Measurements from ENCODE around the gene RHOT2.

RHOT2 gene

DNA sequence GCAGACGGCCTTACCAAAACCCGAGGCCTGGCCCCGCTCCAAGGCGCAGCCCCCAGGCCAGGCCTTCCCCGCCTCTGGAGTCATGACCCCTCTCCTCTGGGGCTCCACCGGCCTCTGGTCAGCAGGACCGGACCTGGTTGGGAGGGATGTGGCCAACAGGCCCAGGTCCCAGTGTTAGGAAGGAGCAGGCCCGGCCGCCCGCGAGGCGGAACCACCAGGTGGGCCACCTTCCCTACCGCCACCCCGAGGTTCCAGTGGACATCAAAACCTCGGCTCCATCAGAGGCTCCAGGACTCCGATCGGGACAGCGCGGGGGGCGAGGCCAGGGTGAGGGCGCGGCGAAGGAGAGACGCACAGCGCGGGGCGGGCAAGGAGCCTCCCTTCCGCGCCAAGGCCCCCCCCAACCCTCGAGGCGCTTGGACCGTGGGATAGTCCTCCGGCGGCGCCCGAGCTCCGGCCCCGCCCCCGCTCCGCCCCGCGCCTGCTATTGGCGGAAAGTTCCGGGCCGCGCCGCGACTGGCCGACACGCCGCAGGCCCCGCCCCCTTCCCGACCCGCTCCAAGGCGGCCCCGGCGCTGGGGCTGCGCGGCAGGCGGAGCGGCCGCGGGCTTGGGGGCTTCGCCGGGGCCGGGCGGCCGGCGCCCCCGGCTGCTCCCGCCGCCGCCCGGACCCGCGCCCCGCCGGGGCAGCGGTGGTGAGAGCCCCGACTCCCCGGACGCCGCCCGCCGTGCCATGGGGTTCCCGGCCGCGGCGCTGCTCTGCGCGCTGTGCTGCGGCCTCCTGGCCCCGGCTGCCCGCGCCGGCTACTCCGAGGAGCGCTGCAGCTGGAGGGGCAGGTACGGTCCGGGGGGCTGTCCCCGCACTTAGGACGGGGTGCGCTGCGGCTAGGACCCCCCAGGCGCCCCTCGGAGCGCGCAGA, 46.9 kb downstream of the RHOT2 start, which contains the start of gene METRN:
TSS of gene METRN (plus strand) at position 561 of the 919 bp plus-strand sequence. CDS start at position 733, 172 bp downstream.
- H4K8ac ChIP-seq (ENCODE audit: low read depth, low read length) = peak within 1 kb of the TSS; percentile 86
- H2BK15ac ChIP-seq (ENCODE audit: low read length) = peak within 1 kb of the TSS; percentile 99
- peak within 1 kb of the TSS; percentile 100 for H3K18ac ChIP-seq (ENCODE audit: low read length)
- no CpG with 5 or more reads among the region's 108 CpGs for WGBS, 2 donors (ENCODE audit: extremely low coverage in 2 of 2, insufficient read length in 2 of 2, insufficient replicate concordance in 1 of 2)
- H3K14ac ChIP-seq (ENCODE audit: low read length) = peak within 1 kb of the TSS; percentile 71
- H2AFZ ChIP-seq (ENCODE audit: low read length) = peak within 1 kb of the TSS; percentile 90
- H2AK5ac ChIP-seq (ENCODE audit: low read depth, low read length) = peak within 1 kb of the TSS; percentile 100
- peak within 1 kb of the TSS; percentile 89 for H3K23ac ChIP-seq (ENCODE audit: low read depth, low read length, poor library complexity)
- peaks cover 0 to 7% (median 0%) of the 10 kb centered on the region in 3 experiments for H3K27me3 ChIP-seq (ENCODE audit: control insufficient read depth in 3 of 3, insufficient read depth in 3 of 3, low read depth in 1 of 3, low read length in 3 of 3)
- peak within 1 kb of the TSS; percentile 100 for H2BK120ac ChIP-seq (ENCODE audit: low read depth, low read length)
- H3K36me3 ChIP-seq (replicated peaks in 1 of 2; ENCODE audit: control insufficient read depth in 2 of 2, insufficient read depth in 2 of 2, low read length in 2 of 2) = peaks cover 11 to 28% of the 10 kb centered on the region in 2 donors
- H3K4me3 ChIP-seq (ENCODE audit: low read length in 2 of 2) = peak within 1 kb of the TSS; percentile 62 to 96
- H4K91ac ChIP-seq (ENCODE audit: low read depth, low read length, poor library complexity) = peak within 1 kb of the TSS; percentile 85
- H3K4ac ChIP-seq (ENCODE audit: low read length) = peak within 1 kb of the TSS; percentile 100
- H3K4me2 ChIP-seq (ENCODE audit: insufficient read depth, low read length, poor library complexity, severe bottlenecking) = peak within 1 kb of the TSS; percentile 99
- H2BK12ac ChIP-seq (ENCODE audit: low read length) = peak within 1 kb of the TSS; percentile 100
- no peaks in the 10 kb centered on the region for H3K9me3 ChIP-seq (replicated peaks in 1 of 2; ENCODE audit: control insufficient read depth in 2 of 2, insufficient read depth in 1 of 2, low read depth in 1 of 2, low read length in 2 of 2)
- peaks cover 32% of the 10 kb centered on the region for H3K79me1 ChIP-seq (ENCODE audit: low read depth, low read length)
- H3K27ac ChIP-seq (replicated peaks; ENCODE audit: low read length) = peak within 1 kb of the TSS; percentile 97
- peak within 1 kb of the TSS; percentile 100 for H2BK5ac ChIP-seq (ENCODE audit: low read length)
- peaks cover 51 to 64% of the 10 kb centered on the region in 2 donors for H3K4me1 ChIP-seq (ENCODE audit: control insufficient read depth in 2 of 2, insufficient read depth in 1 of 2, low read depth in 1 of 2, low read length in 2 of 2)
- DNase-seq (ENCODE audit: low spot score) = peak; percentile 87
- H3K9ac ChIP-seq (ENCODE audit: low read depth, low read length, poor library complexity) = peak within 1 kb of the TSS; percentile 98

DNA sequence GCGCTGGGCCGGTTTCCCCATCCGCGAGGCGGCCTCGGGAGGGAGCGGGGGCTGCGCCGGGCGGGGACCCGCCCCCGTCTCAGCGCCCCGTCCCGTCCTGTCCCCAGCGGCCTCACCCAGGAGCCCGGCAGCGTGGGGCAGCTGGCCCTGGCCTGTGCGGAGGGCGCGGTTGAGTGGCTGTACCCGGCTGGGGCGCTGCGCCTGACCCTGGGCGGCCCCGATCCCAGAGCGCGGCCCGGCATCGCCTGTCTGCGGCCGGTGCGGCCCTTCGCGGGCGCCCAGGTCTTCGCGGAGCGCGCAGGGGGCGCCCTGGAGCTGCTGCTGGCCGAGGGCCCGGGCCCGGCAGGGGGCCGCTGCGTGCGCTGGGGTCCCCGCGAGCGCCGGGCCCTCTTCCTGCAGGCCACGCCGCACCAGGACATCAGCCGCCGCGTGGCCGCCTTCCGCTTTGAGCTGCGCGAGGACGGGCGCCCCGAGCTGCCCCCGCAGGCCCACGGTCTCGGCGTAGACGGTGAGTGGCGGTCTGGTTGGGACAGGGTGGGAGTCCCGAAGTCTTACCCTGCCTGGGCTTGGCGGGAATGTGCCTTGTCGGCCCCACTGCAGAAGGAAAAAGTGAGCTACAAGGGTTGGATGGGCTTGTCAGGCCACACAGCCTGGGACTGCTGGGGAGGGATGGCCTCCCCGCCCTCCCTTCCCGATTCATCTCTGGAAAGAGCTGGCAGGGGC, 47.7 kb downstream of the RHOT2 start:
- H2BK15ac ChIP-seq (ENCODE audit: low read length) = peak overlapping the region; percentile 99
- peak overlapping the region; percentile 100 for H3K4ac ChIP-seq (ENCODE audit: low read length)
- H4K91ac ChIP-seq (ENCODE audit: low read depth, low read length, poor library complexity) = no peak overlapping the region
- WGBS, 2 donors (ENCODE audit: extremely low coverage in 2 of 2, insufficient read length in 2 of 2, insufficient replicate concordance in 1 of 2) = no CpG with 5 or more reads among the region's 74 CpGs
- H3K27me3 ChIP-seq (ENCODE audit: control insufficient read depth in 3 of 3, insufficient read depth in 3 of 3, low read depth in 1 of 3, low read length in 3 of 3) = peaks cover 0 to 7% (median 0%) of the 10 kb centered on the region in 3 experiments
- peak overlapping the region; percentile 100 for H3K18ac ChIP-seq (ENCODE audit: low read length)
- peak overlapping the region; percentile 100 for H2BK120ac ChIP-seq (ENCODE audit: low read depth, low read length)
- peak overlapping the region; percentile 82 for H4K8ac ChIP-seq (ENCODE audit: low read depth, low read length)
- H3K79me1 ChIP-seq (ENCODE audit: low read depth, low read length) = peaks cover 35% of the 10 kb centered on the region
- H3K9ac ChIP-seq (ENCODE audit: low read depth, low read length, poor library complexity) = peak overlapping the region; percentile 98
- peak overlapping the region; percentile 62 to 96 for H3K4me3 ChIP-seq (ENCODE audit: low read length in 2 of 2)
- peak overlapping the region; percentile 100 for H2BK5ac ChIP-seq (ENCODE audit: low read length)
- H3K27ac ChIP-seq (replicated peaks; ENCODE audit: low read length) = peak overlapping the region; percentile 97
- H2BK12ac ChIP-seq (ENCODE audit: low read length) = peak overlapping the region; percentile 100
- H3K4me2 ChIP-seq (ENCODE audit: insufficient read depth, low read length, poor library complexity, severe bottlenecking) = peak overlapping the region; percentile 99
- H2AK5ac ChIP-seq (ENCODE audit: low read depth, low read length) = peak overlapping the region; percentile 100
- H3K4me1 ChIP-seq (ENCODE audit: control insufficient read depth in 2 of 2, insufficient read depth in 1 of 2, low read depth in 1 of 2, low read length in 2 of 2) = peaks cover 47 to 61% of the 10 kb centered on the region in 2 donors
- H3K36me3 ChIP-seq (replicated peaks in 1 of 2; ENCODE audit: control insufficient read depth in 2 of 2, insufficient read depth in 2 of 2, low read length in 2 of 2) = peaks cover 11 to 28% of the 10 kb centered on the region in 2 donors
- no peak overlapping the region for H2AFZ ChIP-seq (ENCODE audit: low read length)
- no peaks in the 10 kb centered on the region for H3K9me3 ChIP-seq (replicated peaks in 1 of 2; ENCODE audit: control insufficient read depth in 2 of 2, insufficient read depth in 1 of 2, low read depth in 1 of 2, low read length in 2 of 2)
- H3K23ac ChIP-seq (ENCODE audit: low read depth, low read length, poor library complexity) = peak overlapping the region; percentile 89
- no peak for DNase-seq (ENCODE audit: low spot score)
- peak overlapping the region; percentile 71 for H3K14ac ChIP-seq (ENCODE audit: low read length)

DNA sequence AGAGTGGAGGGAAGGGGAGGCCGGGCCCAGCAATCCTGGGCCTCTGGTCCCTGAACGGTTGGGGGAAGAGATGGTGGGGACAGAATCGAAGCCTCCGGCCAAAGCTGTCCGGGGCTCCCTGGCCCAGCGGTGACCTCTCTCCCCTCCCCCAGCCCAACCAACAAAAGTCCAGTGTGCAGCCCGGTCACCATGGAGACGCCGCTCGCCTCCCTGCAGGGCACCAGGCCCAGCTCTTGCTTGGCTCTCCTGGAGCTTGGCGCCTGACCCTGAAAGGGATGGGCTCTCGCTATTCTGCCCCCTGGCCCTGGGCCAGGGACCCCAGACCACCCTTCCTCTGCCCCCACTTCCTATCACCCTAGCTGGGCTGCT, 48.3 kb downstream of the RHOT2 start:
- no peaks in the 10 kb centered on the region for H3K9me3 ChIP-seq (replicated peaks in 1 of 2; ENCODE audit: control insufficient read depth in 2 of 2, insufficient read depth in 1 of 2, low read depth in 1 of 2, low read length in 2 of 2)
- H2AFZ ChIP-seq (ENCODE audit: low read length) = no peak overlapping the region
- H3K18ac ChIP-seq (ENCODE audit: low read length) = peak overlapping the region; percentile 100
- H3K27ac ChIP-seq (replicated peaks; ENCODE audit: low read length) = peak overlapping the region; percentile 97
- peak overlapping the region; percentile 100 for H2BK120ac ChIP-seq (ENCODE audit: low read depth, low read length)
- H2BK12ac ChIP-seq (ENCODE audit: low read length) = peak overlapping the region; percentile 100
- no CpG with 5 or more reads among the region's 12 CpGs for WGBS, 2 donors (ENCODE audit: extremely low coverage in 2 of 2, insufficient read length in 2 of 2, insufficient replicate concordance in 1 of 2)
- H2BK5ac ChIP-seq (ENCODE audit: low read length) = peak overlapping the region; percentile 100
- H3K27me3 ChIP-seq (ENCODE audit: control insufficient read depth in 3 of 3, insufficient read depth in 3 of 3, low read depth in 1 of 3, low read length in 3 of 3) = peaks cover 0 to 7% (median 0%) of the 10 kb centered on the region in 3 experiments
- H3K4me2 ChIP-seq (ENCODE audit: insufficient read depth, low read length, poor library complexity, severe bottlenecking) = peak overlapping the region; percentile 99
- H3K9ac ChIP-seq (ENCODE audit: low read depth, low read length, poor library complexity) = peak overlapping the region; percentile 97
- DNase-seq (ENCODE audit: low spot score) = peak; percentile 84
- H4K91ac ChIP-seq (ENCODE audit: low read depth, low read length, poor library complexity) = no peak overlapping the region
- H4K8ac ChIP-seq (ENCODE audit: low read depth, low read length) = peak overlapping the region; percentile 82
- peak overlapping the region; percentile 100 for H3K4ac ChIP-seq (ENCODE audit: low read length)
- peak overlapping the region; percentile 62 to 96 for H3K4me3 ChIP-seq (ENCODE audit: low read length in 2 of 2)
- peak overlapping the region; percentile 100 for H2BK15ac ChIP-seq (ENCODE audit: low read length)
- H2AK5ac ChIP-seq (ENCODE audit: low read depth, low read length) = peak overlapping the region; percentile 100
- peaks cover 44 to 55% of the 10 kb centered on the region in 2 donors for H3K4me1 ChIP-seq (ENCODE audit: control insufficient read depth in 2 of 2, insufficient read depth in 1 of 2, low read depth in 1 of 2, low read length in 2 of 2)
- peak overlapping the region; percentile 71 for H3K14ac ChIP-seq (ENCODE audit: low read length)
- H3K36me3 ChIP-seq (replicated peaks in 1 of 2; ENCODE audit: control insufficient read depth in 2 of 2, insufficient read depth in 2 of 2, low read length in 2 of 2) = peaks cover 11 to 28% of the 10 kb centered on the region in 2 donors
- peak overlapping the region; percentile 89 for H3K23ac ChIP-seq (ENCODE audit: low read depth, low read length, poor library complexity)
- H3K79me1 ChIP-seq (ENCODE audit: low read depth, low read length) = peaks cover 38% of the 10 kb centered on the region

Measured in neuronal stem cell (in vitro differentiated cells).